Esophagus muscularis mucosa (tissue), 4 donors: Measurements from ENCODE around the gene TMEM225B. TPM values are rescaled to one million over a fixed set of nuclear protein-coding genes. Genes with fewer than 3 reads are reported as not detected.

Experiments used
- DNase-seq: peaks from one replicate; pipeline ENCODE4 v3.0.0-alpha.2; 2017; ENCODE audit errors: extremely low spot score
- H3K27ac ChIP-seq, 4 donors: fragments of 200-600 bp; sonication (generic); replicated peaks in 1 of 4; 1 replicate in 3 of 4; 2 replicates in 1 of 4; pipeline ENCODE4 v1.5.1; 2016 to 2019; ENCODE audit warnings: mild to moderate bottlenecking in 1 of 4
- H3K27me3 ChIP-seq, 4 donors: fragments of 200-600 bp; sonication (generic); one replicate each; pipeline versions ENCODE4 v1.5.1 to v1.6.0; 2016 to 2019
- H3K36me3 ChIP-seq, 4 donors: fragments of 200-600 bp; sonication (generic); one replicate each; pipeline ENCODE4 v1.5.1; 2016 to 2019
- H3K4me1 ChIP-seq, 4 donors: fragments of 200-600 bp; sonication (generic); one replicate each; pipeline ENCODE4 v1.5.1; 2016 to 2019
- H3K4me3 ChIP-seq, 4 donors: fragments of 200-600 bp; sonication (generic); 1 replicate in 2 of 4; 2 replicates in 2 of 4; pipeline ENCODE4 v1.5.1; 2016 to 2019; ENCODE audit warnings: mild to moderate bottlenecking in 4 of 4, moderate library complexity in 1 of 4
- H3K9me3 ChIP-seq, 4 donors: fragments of 200-600 bp; sonication (generic); 1 replicate in 3 of 4; 2 replicates in 1 of 4; pipeline ENCODE4 v1.5.1; 2016 to 2019
- EP300 ChIP-seq: sonication (generic); formaldehyde crosslinking; IDR thresholded peaks from one replicate; pipeline ENCODE4 v1.6.1; 2017; ENCODE audit warnings: antibody characterized with exemption
- POLR2A ChIP-seq: fragments of 450-650 bp; IDR thresholded peaks from one replicate; pipeline ENCODE4 v1.6.1; 2017; ENCODE audit warnings: antibody characterized with exemption, moderate library complexity, mild to moderate bottlenecking, low read depth
- POLR2AphosphoS5 ChIP-seq, 2 donors: sonication (generic); formaldehyde crosslinking; IDR thresholded peaks; one replicate each; pipeline ENCODE4 v1.6.1; 2017; ENCODE audit warnings: antibody characterized with exemption in 2 of 2
- WGBS: methylation state at CpG from one replicate; pipeline ENCODE4 v1.1.5; 2018; 5-methylcytosine and 5-hydroxymethylcytosine counted together
- intact Hi-C: fragments of 100-400 bp; cut with DNase I; formaldehyde crosslinking; loops from one replicate; pipeline ENCODE4 v1.15.1; 2023
- total RNA-seq, 4 donors: library from RNA; depleted of rRNA; stranded (reverse); fragments of >200 nt; gene quantifications; one replicate each; pipeline versions ENCODE4 v1.1.0 to v1.2.1, GENCODE V29; 2016
- TF ChIP-seq, protein P1 (sequence below), 3 experiments: fragments of 200-600 bp in 2 of 3; fragments of 450-650 bp in 1 of 3; sonication (generic) in 2 of 3; IDR thresholded peaks; one replicate each; pipeline ENCODE4 v1.5.1; 2017 to 2019; ENCODE audit warnings: antibody characterized with exemption in 3 of 3, mild to moderate bottlenecking in 2 of 3, moderate library complexity in 1 of 3

TMEM225B gene
- total RNA-seq, 4 donors from 2014 or later = 0.32 to 0.57 TPM; not detected in 2

DNA sequence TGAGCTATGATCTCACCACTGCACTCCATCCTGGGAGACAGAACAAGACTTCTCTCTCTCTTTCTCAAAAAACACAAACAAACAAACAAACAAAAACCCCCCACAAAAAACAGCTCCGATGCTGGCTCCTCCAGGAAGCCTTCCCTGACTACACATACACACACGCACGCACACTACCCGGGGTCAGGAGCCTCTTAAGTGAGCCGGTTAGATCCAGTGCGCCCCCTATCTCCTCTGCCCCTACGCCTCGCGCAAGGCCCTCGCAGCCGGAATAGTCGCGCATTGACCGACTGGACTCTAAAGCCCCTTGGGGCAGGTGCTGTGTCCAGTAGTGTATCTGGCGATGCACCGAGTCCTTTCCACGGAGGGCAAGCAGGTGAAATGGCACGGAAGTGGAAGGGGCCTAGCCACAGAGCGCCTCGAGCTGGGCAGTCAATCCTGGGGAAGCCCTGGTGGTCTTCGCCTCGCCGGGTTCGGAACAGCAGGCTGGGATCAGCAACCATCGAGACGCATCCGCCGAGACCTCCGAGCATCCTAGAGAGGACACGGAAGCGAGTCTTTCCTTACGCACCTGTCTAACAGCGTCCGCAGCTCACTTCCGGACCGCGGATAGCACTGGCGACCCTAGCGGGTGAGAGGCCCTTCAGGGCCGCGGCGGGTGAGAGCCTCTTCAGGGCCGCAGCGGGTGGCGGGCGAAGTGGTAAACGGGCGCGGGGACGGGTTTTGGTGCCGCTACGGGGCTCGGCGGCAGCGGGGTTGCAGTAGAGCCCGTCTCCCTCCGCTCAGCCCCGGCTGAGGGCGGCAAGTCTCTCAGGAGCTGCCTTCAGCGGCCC is 18.5 kb downstream of the TMEM225B start, which contains the start of gene ZSCAN25:
Gene ZSCAN25, plus strand, starts transcription at position 588 of the 833 bp plus-strand sequence. CDS start 2,661 bp downstream, outside the sequence.
- whole genome bisulfite sequencing = 1% methylated on average over 31 of the region's 60 CpGs
- Histone ChIP-seq H3K4me1 (peaks cover 13 to 30% (median 25%) of the 10 kb centered on the region in 4 donors), H3K4me3 (peak within 1 kb of the TSS; percentile 67 to 98 (median 92)), H3K9me3 (no peaks in the 10 kb centered on the region), H3K36me3 (peaks cover 32 to 34% (median 32%) of the 10 kb centered on the region in 4 donors), H3K27ac (peak within 1 kb of the TSS; percentile 83 to 93 (median 88)), H3K27me3 (no peaks in the 10 kb centered on the region)
- intact Hi-C loops = loop anchor here (5.0 kb wide), 1 partner anchor 59 kb away; the partner anchor contains the start of gene ZNF655
- peak; percentile 97 for DNase-seq
- TF ChIP-seq POLR2AphosphoS5 (IDR thresholded peaks at IDR 0.05) = peak; percentile 81 to 86
- no peak for TF ChIP-seq POLR2A
- TF ChIP-seq EP300 = no peak
- TF ChIP-seq, protein P1, sequence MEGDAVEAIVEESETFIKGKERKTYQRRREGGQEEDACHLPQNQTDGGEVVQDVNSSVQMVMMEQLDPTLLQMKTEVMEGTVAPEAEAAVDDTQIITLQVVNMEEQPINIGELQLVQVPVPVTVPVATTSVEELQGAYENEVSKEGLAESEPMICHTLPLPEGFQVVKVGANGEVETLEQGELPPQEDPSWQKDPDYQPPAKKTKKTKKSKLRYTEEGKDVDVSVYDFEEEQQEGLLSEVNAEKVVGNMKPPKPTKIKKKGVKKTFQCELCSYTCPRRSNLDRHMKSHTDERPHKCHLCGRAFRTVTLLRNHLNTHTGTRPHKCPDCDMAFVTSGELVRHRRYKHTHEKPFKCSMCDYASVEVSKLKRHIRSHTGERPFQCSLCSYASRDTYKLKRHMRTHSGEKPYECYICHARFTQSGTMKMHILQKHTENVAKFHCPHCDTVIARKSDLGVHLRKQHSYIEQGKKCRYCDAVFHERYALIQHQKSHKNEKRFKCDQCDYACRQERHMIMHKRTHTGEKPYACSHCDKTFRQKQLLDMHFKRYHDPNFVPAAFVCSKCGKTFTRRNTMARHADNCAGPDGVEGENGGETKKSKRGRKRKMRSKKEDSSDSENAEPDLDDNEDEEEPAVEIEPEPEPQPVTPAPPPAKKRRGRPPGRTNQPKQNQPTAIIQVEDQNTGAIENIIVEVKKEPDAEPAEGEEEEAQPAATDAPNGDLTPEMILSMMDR (IDR thresholded peaks at IDR 0.05) = peak; percentile 22 to 44 (median 36)

DNA sequence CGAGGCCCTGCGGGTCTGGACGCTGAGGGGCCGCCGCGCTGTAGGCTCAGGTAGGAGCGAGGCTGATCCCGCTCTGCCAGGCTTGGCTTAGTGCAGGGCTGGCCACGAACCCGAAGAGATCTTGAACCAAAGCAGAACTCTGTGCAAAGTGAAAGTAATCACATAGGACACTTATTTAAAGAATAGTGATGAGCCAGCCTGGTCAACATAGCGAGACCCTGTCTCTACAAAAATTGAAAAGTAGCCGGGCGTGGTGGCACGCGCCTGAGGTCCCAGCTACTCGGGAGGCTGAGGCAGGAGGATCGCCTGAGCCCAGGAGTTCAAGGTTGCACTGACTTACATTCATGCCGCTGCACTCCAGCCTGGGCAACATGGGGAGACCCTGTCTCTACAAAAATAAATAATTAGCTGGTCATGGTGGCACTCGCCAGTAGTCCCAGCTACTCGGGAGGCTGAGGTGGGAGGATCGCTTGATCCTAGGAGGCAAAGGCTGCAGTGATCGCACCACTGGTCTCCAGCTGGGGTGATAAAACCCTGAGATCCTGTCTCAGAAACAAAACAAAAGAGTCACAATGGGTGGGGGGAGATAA is 19.2 kb downstream of the TMEM225B start:
- no peaks in the 10 kb centered on the region for H3K9me3 ChIP-seq
- peaks cover 39 to 41% (median 39%) of the 10 kb centered on the region in 4 donors for H3K36me3 ChIP-seq
- H3K27ac ChIP-seq = peak overlapping the region; percentile 83 to 93 (median 88)
- peaks cover 13 to 30% (median 25%) of the 10 kb centered on the region in 4 donors for H3K4me1 ChIP-seq
- peak overlapping the region; percentile 67 to 98 (median 92) for H3K4me3 ChIP-seq
- intact Hi-C loops = loop anchor here (5.0 kb wide), 1 partner anchor 60 kb away; the partner anchor contains the start of gene ZNF655
- no peaks in the 10 kb centered on the region for H3K27me3 ChIP-seq
- TF ChIP-seq POLR2AphosphoS5 (IDR thresholded peaks at IDR 0.05) = no peak
- TF ChIP-seq POLR2A = no peak
- TF ChIP-seq, protein P1 (IDR thresholded peaks at IDR 0.05) = no peak
- WGBS = 49% methylated on average over 11 of the region's 22 CpGs
- no peak for DNase-seq

DNA sequence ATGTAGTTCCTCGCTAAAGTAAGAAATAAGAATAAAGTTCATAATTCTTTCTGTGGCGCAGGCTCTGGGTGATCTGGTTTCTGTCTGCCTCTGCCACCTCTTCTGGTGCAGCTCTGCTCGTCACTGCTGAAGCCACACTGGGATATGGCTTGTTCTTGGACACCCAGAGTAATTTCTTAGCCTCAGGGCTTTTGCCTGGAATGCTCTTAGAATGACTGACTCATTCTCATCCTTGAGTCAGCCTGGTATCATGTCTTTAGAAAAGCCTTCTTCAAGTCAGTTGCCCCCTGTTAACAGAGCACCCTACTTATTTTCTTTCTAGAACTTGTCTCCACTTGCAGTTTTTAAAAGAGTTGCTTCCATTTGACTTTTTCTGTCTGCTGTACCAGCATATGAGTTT is 20.7 kb downstream of the TMEM225B start:
- Histone ChIP-seq H3K27ac (no peak overlapping the region), H3K9me3 (no peaks in the 10 kb centered on the region), H3K4me1 (peaks cover 13 to 30% (median 25%) of the 10 kb centered on the region in 4 donors), H3K4me3 (no peak overlapping the region), H3K36me3 (peaks cover 47 to 56% (median 53%) of the 10 kb centered on the region in 4 donors), H3K27me3 (no peaks in the 10 kb centered on the region)
- no peak for DNase-seq
- intact Hi-C loops = loop anchor here (5.0 kb wide), 1 partner anchor 61 kb away; the partner anchor contains the start of gene ZNF655
- TF ChIP-seq POLR2AphosphoS5 (IDR thresholded peaks at IDR 0.05) = no peak
- TF ChIP-seq, protein P1 (IDR thresholded peaks at IDR 0.05) = no peak
- no peak for TF ChIP-seq EP300
- no peak for TF ChIP-seq POLR2A
- 82% methylated on average over 3 of the region's 3 CpGs for WGBS

DNA sequence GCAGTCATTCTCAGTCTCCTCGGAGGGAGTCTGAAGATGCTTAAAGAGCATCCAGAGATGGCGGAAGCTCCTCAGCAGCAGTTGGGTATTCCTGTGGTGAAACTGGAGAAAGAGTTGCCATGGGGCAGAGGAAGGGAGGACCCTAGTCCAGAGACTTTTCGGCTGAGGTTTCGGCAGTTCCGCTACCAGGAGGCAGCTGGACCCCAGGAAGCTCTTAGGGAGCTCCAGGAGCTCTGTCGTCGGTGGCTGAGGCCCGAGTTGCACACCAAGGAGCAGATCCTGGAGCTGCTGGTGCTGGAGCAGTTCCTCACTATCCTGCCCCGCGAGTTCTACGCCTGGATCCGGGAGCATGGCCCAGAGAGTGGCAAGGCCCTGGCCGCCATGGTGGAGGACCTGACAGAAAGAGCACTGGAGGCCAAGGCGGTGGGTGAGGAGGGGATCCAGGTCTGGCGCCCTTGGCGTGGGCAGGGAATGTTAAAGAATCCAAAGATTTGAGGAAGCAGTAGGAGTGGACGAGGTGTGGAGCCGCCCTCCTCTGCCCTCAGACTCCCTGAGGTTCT is 21.6 kb downstream of the TMEM225B start:
- H3K27me3 ChIP-seq = no peaks in the 10 kb centered on the region
- TF ChIP-seq POLR2A (no peak), POLR2AphosphoS5 (IDR thresholded peaks at IDR 0.05) (no peak), EP300 (no peak)
- TF ChIP-seq, protein P1 (IDR thresholded peaks at IDR 0.05) = no peak
- H3K9me3 ChIP-seq = no peaks in the 10 kb centered on the region
- H3K4me3 ChIP-seq = no peak overlapping the region
- 98% methylated on average over 17 of the region's 18 CpGs for WGBS
- peaks cover 56 to 65% (median 63%) of the 10 kb centered on the region in 4 donors for H3K36me3 ChIP-seq
- peaks cover 13 to 30% (median 25%) of the 10 kb centered on the region in 4 donors for H3K4me1 ChIP-seq
- intact Hi-C loops = loop anchor here (5.0 kb wide), 1 partner anchor 62 kb away; the partner anchor contains the start of gene ZNF655
- DNase-seq = peak; percentile 72
- H3K27ac ChIP-seq = no peak overlapping the region
